Upper lobe of right lung (tissue), 1 donor: Measurements from ENCODE around the gene MTHFS. TPM values are rescaled to one million over a fixed set of nuclear protein-coding genes. Genes with fewer than 3 reads are reported as not detected.

ENCODE experiments used
- ATAC-seq: fragments of 200-7000 bp; cut with Tn5 transposase; one replicate; pipeline ENCODE4 v1.9.1; 2020; ENCODE audit warnings: mild to moderate bottlenecking, moderate library complexity
- DNase-seq: peaks from one replicate; pipeline ENCODE4 v3.0.0-alpha.2; 2020
- H3K27ac ChIP-seq: fragments of 200-600 bp; one replicate; pipeline ENCODE4 v1.8.0; 2022
- H3K27me3 ChIP-seq: fragments of 200-600 bp; one replicate; pipeline ENCODE4 v1.8.0; 2022; ENCODE audit warnings: mild to moderate bottlenecking
- H3K36me3 ChIP-seq: fragments of 200-600 bp; one replicate; pipeline ENCODE4 v1.8.0; 2022
- H3K4me1 ChIP-seq: fragments of 200-600 bp; one replicate; pipeline ENCODE4 v1.8.0; 2022
- H3K4me3 ChIP-seq: fragments of 200-600 bp; one replicate; pipeline ENCODE4 v1.8.0; 2022; ENCODE audit warnings: mild to moderate bottlenecking
- H3K9me3 ChIP-seq: fragments of 200-600 bp; one replicate; pipeline ENCODE4 v1.8.0; 2022
- CTCF ChIP-seq: fragments of 200-600 bp; IDR thresholded peaks from one replicate; pipeline ENCODE4 v1.8.0; 2022; ENCODE audit warnings: antibody characterized with exemption
- intact Hi-C: fragments of 100-400 bp; cut with DNase I; formaldehyde crosslinking; loops from one replicate; pipeline ENCODE4 v1.11.0; 2022
- total RNA-seq: library from RNA; stranded (reverse); fragmentation: NEBNext Ultra II Directional; extraction: Animal tissue kit (Norgen Biotek cat#: 25700); gene quantifications from one replicate; pipeline ENCODE4 v1.2.1, GENCODE V29; 2021
- donor health status: DM: no; HTN: yes; CAD: no; lungs with severe emphysema.

MTHFS gene
- total RNA-seq, 1 donor from 2014 or later: 40.4 TPM

GRCh38 chr15:79878078-79878705 lies 18.6 kb downstream of the MTHFS start:
- ATAC-seq (no peak), DNase-seq (no peak)
- H3K4me3 ChIP-seq: no peak overlapping the region
- H3K27me3 ChIP-seq: no peaks in the 10 kb centered on the region
- no peak overlapping the region for H3K27ac ChIP-seq
- no peaks in the 10 kb centered on the region for H3K4me1 ChIP-seq
- H3K36me3 ChIP-seq: peaks cover 44% of the 10 kb centered on the region
- peaks cover 40% of the 10 kb centered on the region for H3K9me3 ChIP-seq
- intact Hi-C loops: no loop called here
- no peak for TF ChIP-seq CTCF

- no peak for DNase-seq
- Histone ChIP-seq H3K9me3 (peaks cover 40% of the 10 kb centered on the region), H3K36me3 (peaks cover 23% of the 10 kb centered on the region)
Measured at GRCh38 chr15:79875213-79875612, 21.6 kb downstream of the MTHFS start.

DNA sequence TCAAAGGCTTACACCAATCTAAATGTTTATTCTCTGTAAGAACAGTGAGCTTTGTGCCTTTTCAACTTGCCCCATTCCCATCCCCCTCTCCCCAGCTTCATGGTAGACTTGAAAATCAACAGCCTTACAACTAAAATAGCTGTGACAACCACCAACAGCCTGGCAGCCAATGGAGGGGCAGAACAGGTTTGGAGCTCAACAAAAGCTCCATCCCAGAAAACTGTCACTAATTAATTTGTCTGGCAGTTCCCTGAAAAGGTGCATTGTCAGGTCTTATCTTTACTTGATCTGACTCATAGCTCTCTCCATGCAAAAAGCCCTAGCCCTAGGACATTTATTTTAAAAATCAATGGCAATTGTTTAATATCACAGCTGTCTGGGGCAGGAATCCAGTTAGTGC lies 22.6 kb downstream of the MTHFS start:
- Histone ChIP-seq H3K4me3 (no peak overlapping the region), H3K9me3 (peaks cover 38% of the 10 kb centered on the region), H3K36me3 (peaks cover 22% of the 10 kb centered on the region), H3K4me1 (no peaks in the 10 kb centered on the region), H3K27me3 (no peaks in the 10 kb centered on the region), H3K27ac (no peak overlapping the region)
- no peak for DNase-seq
- TF ChIP-seq CTCF: no peak
- intact Hi-C loops: no loop called here
- ATAC-seq: no peak

More at GRCh38 chr15:79875213-79875612, 21.6 kb downstream of the MTHFS start:
- Histone ChIP-seq H3K4me1 (no peaks in the 10 kb centered on the region), H3K4me3 (no peak overlapping the region), H3K27me3 (no peaks in the 10 kb centered on the region), H3K27ac (no peak overlapping the region)
- intact Hi-C loops: no loop called here
- no peak for TF ChIP-seq CTCF
- no peak for ATAC-seq

GRCh38 chr15:79872358-79873017 lies 24.3 kb downstream of the MTHFS start:
- intact Hi-C loops: no loop called here

GRCh38 chr15:79868554-79868953 lies 28.3 kb downstream of the MTHFS start:
- intact Hi-C loops: no loop called here
- peaks cover 31% of the 10 kb centered on the region for H3K36me3 ChIP-seq
- ATAC-seq (no peak), DNase-seq (no peak)
- TF ChIP-seq CTCF: no peak
- no peaks in the 10 kb centered on the region for H3K9me3 ChIP-seq
- no peaks in the 10 kb centered on the region for H3K27me3 ChIP-seq
- H3K4me1 ChIP-seq: no peaks in the 10 kb centered on the region
- H3K27ac ChIP-seq: no peak overlapping the region
- H3K4me3 ChIP-seq: no peak overlapping the region

More at GRCh38 chr15:79872358-79873017, 24.3 kb downstream of the MTHFS start:
- no peaks in the 10 kb centered on the region for H3K4me1 ChIP-seq
- no peak for DNase-seq
- no peak overlapping the region for H3K27ac ChIP-seq
- peaks cover 18% of the 10 kb centered on the region for H3K36me3 ChIP-seq
- no peak for TF ChIP-seq CTCF
- peak; percentile 92 for ATAC-seq
- no peak overlapping the region for H3K4me3 ChIP-seq
- peaks cover 21% of the 10 kb centered on the region for H3K9me3 ChIP-seq
- H3K27me3 ChIP-seq: no peaks in the 10 kb centered on the region
